Testis (tissue), 3 donors: ENCODE results near the gene AMMECR1. TPM values are rescaled to one million over a fixed set of nuclear protein-coding genes. Genes with fewer than 3 reads are reported as not detected.

ENCODE experiments used
- DNase-seq: peaks from one replicate; pipeline ENCODE4 v3.0.0-alpha.2; 2019
- H3K27ac ChIP-seq, 2 donors: fragments of 200-600 bp; sonication (generic); one replicate each; pipeline ENCODE4 v1.5.1; 2019
- H3K27me3 ChIP-seq: fragments of 200-600 bp; sonication (generic); one replicate; pipeline ENCODE4 v1.5.1; 2019
- H3K36me3 ChIP-seq: fragments of 200-600 bp; sonication (generic); one replicate; pipeline ENCODE4 v1.5.1; 2017; ENCODE audit warnings: low read depth; ENCODE audit errors: missing control alignments
- H3K4me1 ChIP-seq: fragments of 200-600 bp; sonication (generic); one replicate; pipeline ENCODE4 v1.5.1; 2019
- H3K4me3 ChIP-seq, 2 donors: fragments of 200-600 bp; sonication (generic); one replicate each; pipeline ENCODE4 v1.5.1; 2017 to 2019
- H3K9me3 ChIP-seq: fragments of 200-600 bp; sonication (generic); one replicate; pipeline ENCODE4 v1.5.1; 2017
- CTCF ChIP-seq, 3 experiments: fragments of 450-650 bp in 2 of 3; fragments of 200-600 bp in 1 of 3; sonication (generic) in 1 of 3; IDR thresholded peaks; one replicate each; pipeline ENCODE4 v1.5.1; 2016 to 2019; ENCODE audit warnings: antibody characterized with exemption in 3 of 3, mild to moderate bottlenecking in 2 of 3, moderate library complexity in 1 of 3
- POLR2A ChIP-seq: fragments of 450-650 bp; IDR thresholded peaks from one replicate; pipeline ENCODE4 v1.6.1; 2017; ENCODE audit warnings: antibody characterized with exemption, mild to moderate bottlenecking, moderate library complexity
- WGBS, 2 donors: methylation state at CpG; one replicate each; pipeline ENCODE4 v1.1.5; 2018; 5-methylcytosine and 5-hydroxymethylcytosine counted together
- intact Hi-C: fragments of 100-400 bp; cut with DNase I; formaldehyde crosslinking; loops from one replicate; pipeline ENCODE4 v1.15.1; 2023; ENCODE audit warnings: low total_unique reads
- polyA plus RNA-seq: library from polyadenylated mRNA; stranded (reverse); fragments of 350-450 nt; fragmentation: Illumina TruSeq; extraction: RNeasy Lipid Tissue Mini Kit (QIAGEN cat#74804); gene quantifications from one replicate; pipeline ENCODE4 v1.2.3, GENCODE V29; 2014; ENCODE audit warnings: low read depth, low replicate concordance; ENCODE audit not compliant: insufficient read depth
- total RNA-seq, 2 donors: library from RNA; depleted of rRNA; stranded (reverse); fragments of >200 nt; gene quantifications; one replicate each; pipeline ENCODE4 v1.2.3, GENCODE V29; 2016

The AMMECR1 gene
- total and polyA plus RNA-seq, 3 donors from 2014 or later, result 3.3 to 5.7 (median 5.4) TPM

GRCh38 chrX:110294087-110294486 lies 23.8 kb downstream of the AMMECR1 start:
- no peak for DNase-seq
- 91 to 95% methylated on average over 2 of the region's 2 CpGs for WGBS, 2 donors
- no peaks in the 10 kb centered on the region for H3K9me3 ChIP-seq

GRCh38 chrX:110293658-110294057 lies 24.2 kb downstream of the AMMECR1 start:
- TF ChIP-seq POLR2A, result no peak
- Histone ChIP-seq H3K4me3 (no peak overlapping the region), H3K36me3 (no peaks in the 10 kb centered on the region), H3K9me3 (no peaks in the 10 kb centered on the region), H3K4me1 (no peaks in the 10 kb centered on the region), H3K27me3 (no peaks in the 10 kb centered on the region), H3K27ac (no peak overlapping the region)
- no peak for DNase-seq
- intact Hi-C loops, result no loop called here

More at GRCh38 chrX:110294087-110294486, 23.8 kb downstream of the AMMECR1 start:
- no peaks in the 10 kb centered on the region for H3K36me3 ChIP-seq
- H3K4me3 ChIP-seq, result no peak overlapping the region
- H3K4me1 ChIP-seq, result no peaks in the 10 kb centered on the region
- TF ChIP-seq POLR2A (no peak), CTCF (IDR thresholded peaks at IDR 0.05) (no peak)
- intact Hi-C loops, result no loop called here
- H3K27me3 ChIP-seq, result no peaks in the 10 kb centered on the region
- no peak overlapping the region for H3K27ac ChIP-seq

GRCh38 chrX:110287605-110288004 lies 30.3 kb downstream of the AMMECR1 start:
- Histone ChIP-seq H3K9me3 (no peaks in the 10 kb centered on the region), H3K27ac (no peak overlapping the region), H3K27me3 (no peaks in the 10 kb centered on the region), H3K4me1 (no peaks in the 10 kb centered on the region), H3K36me3 (no peaks in the 10 kb centered on the region), H3K4me3 (no peak overlapping the region)
- DNase-seq, result no peak
- 82 to 92% methylated on average over 2 of the region's 2 CpGs for WGBS, 2 donors
- intact Hi-C loops, result no loop called here
- TF ChIP-seq POLR2A, result no peak
- TF ChIP-seq CTCF (IDR thresholded peaks at IDR 0.05), result no peak

- WGBS, 2 donors, result 94 to 96% methylated on average over 5 to 6 of the region's 6 CpGs
- H3K4me3 ChIP-seq, result no peak overlapping the region
- H3K27ac ChIP-seq, result no peak overlapping the region
- H3K4me1 ChIP-seq, result no peaks in the 10 kb centered on the region
- no peaks in the 10 kb centered on the region for H3K9me3 ChIP-seq
- H3K27me3 ChIP-seq, result no peaks in the 10 kb centered on the region
- TF ChIP-seq CTCF (IDR thresholded peaks at IDR 0.05) (no peak), POLR2A (no peak)
- intact Hi-C loops, result no loop called here
- no peaks in the 10 kb centered on the region for H3K36me3 ChIP-seq
- no peak for DNase-seq
Observed at GRCh38 chrX:110286106-110286505, 31.8 kb downstream of the AMMECR1 start.

GRCh38 chrX:110284159-110284558 lies 33.7 kb downstream of the AMMECR1 start:
- intact Hi-C loops, result no loop called here
- no peak for DNase-seq
- WGBS, 2 donors, result 73 to 78% methylated on average over 2 of the region's 2 CpGs
- TF ChIP-seq POLR2A, result no peak
- TF ChIP-seq CTCF (IDR thresholded peaks at IDR 0.05), result no peak
- H3K4me1 ChIP-seq, result no peaks in the 10 kb centered on the region
- H3K27me3 ChIP-seq, result no peaks in the 10 kb centered on the region
- no peaks in the 10 kb centered on the region for H3K36me3 ChIP-seq
- H3K27ac ChIP-seq, result no peak overlapping the region
- H3K9me3 ChIP-seq, result no peaks in the 10 kb centered on the region
- H3K4me3 ChIP-seq, result no peak overlapping the region
